Endodermal cell (in vitro differentiated cells): Measurements from ENCODE around the gene SLC24A3. TPM values are rescaled to one million over a fixed set of nuclear protein-coding genes. Genes with fewer than 3 reads are reported as not detected.

Experiments used
- DNase-seq: peaks from one replicate; pipeline ENCODE4 v3.0.0-alpha.2; 2017
- H3K27ac ChIP-seq: 2 replicates; pipeline ENCODE4 v1.5.1; 2013; ENCODE audit warnings: mild to moderate bottlenecking, low read depth, low read length, moderate library complexity
- H3K27me3 ChIP-seq: 2 replicates; pipeline ENCODE4 v1.6.1; 2013; ENCODE audit warnings: mild to moderate bottlenecking, low read length, moderate library complexity; ENCODE audit not compliant: insufficient read depth, control insufficient read depth, poor library complexity, severe bottlenecking
- H3K36me3 ChIP-seq: 2 replicates; pipeline ENCODE4 v1.7.0; 2013; ENCODE audit warnings: mild to moderate bottlenecking, low read length, moderate library complexity; ENCODE audit not compliant: control insufficient read depth, insufficient read depth
- H3K4me1 ChIP-seq: one replicate; pipeline ENCODE4 v1.7.0; 2013; ENCODE audit warnings: low read length; ENCODE audit not compliant: control insufficient read depth, insufficient read depth
- H3K4me3 ChIP-seq: 2 replicates; pipeline ENCODE4 v1.5.1; 2013; ENCODE audit warnings: mild to moderate bottlenecking, low read length, moderate library complexity
- H3K9ac ChIP-seq: 2 replicates; pipeline ENCODE4 v1.6.1; 2013; ENCODE audit warnings: mild to moderate bottlenecking, low read length, moderate library complexity; ENCODE audit not compliant: poor library complexity, severe bottlenecking; ENCODE audit errors: extremely low read depth
- H3K9me3 ChIP-seq: 2 replicates; pipeline ENCODE4 v1.6.1; 2013; ENCODE audit warnings: mild to moderate bottlenecking, low read length, moderate library complexity; ENCODE audit not compliant: control insufficient read depth
- H3K27ac Mint-ChIP-seq: 2 replicates; pipeline ENCODE4 v1.8.0; 2020; ENCODE audit warnings: mixed read lengths
- H3K27me3 Mint-ChIP-seq: 2 replicates; pipeline ENCODE4 v1.8.0; 2021; ENCODE audit warnings: mild to moderate bottlenecking, mixed read lengths; ENCODE audit not compliant: insufficient read depth
- H3K36me3 Mint-ChIP-seq: 2 replicates; pipeline ENCODE4 v1.8.0; 2020; ENCODE audit warnings: low read depth, mixed read lengths
- H3K4me1 Mint-ChIP-seq: 2 replicates; pipeline ENCODE4 v1.8.0; 2020; ENCODE audit warnings: mixed read lengths
- H3K4me3 Mint-ChIP-seq: 2 replicates; pipeline ENCODE4 v1.8.0; 2020; ENCODE audit warnings: mild to moderate bottlenecking, moderate library complexity, mixed read lengths
- H3K9me3 Mint-ChIP-seq: 2 replicates; pipeline ENCODE4 v1.8.0; 2020; ENCODE audit warnings: mild to moderate bottlenecking, mixed read lengths
- WGBS, 2 experiments: methylation state at CpG; one replicate each; pipeline versions ENCODE4 v1.1.5 to v1.1.7; 2013; ENCODE audit warnings: missing lambda C conversion rate in 2 of 2, mixed read lengths in 1 of 2; ENCODE audit not compliant: insufficient coverage in 1 of 2, insufficient read length in 1 of 2; 5-methylcytosine and 5-hydroxymethylcytosine counted together
- total RNA-seq, 2 donors: library from RNA; stranded (reverse); fragmentation: NEBNext Ultra II Directional in 1 of 2; extraction: Animal tissue kit (Norgen Biotek cat#: 25700) in 1 of 2; gene quantifications; 2 replicates in 1 of 2; 3 replicates in 1 of 2; pipeline ENCODE4 v1.2.1, GENCODE V29; 2021
- TF ChIP-seq, protein P1 (sequence below): fragments of 200-600 bp; sonication (generic); conservative IDR thresholded peaks from 2 replicates; pipeline ENCODE4 v1.5.0; 2021; ENCODE audit warnings: antibody characterized with exemption, mild to moderate bottlenecking

SLC24A3 gene
- total RNA-seq, 2 donors from 2014 or later, result 1.5 to 1.8 TPM

GRCh38 chr20:19737025-19737424 lies 524.6 kb downstream of the SLC24A3 start:
- 79 to 91% methylated on average over 3 to 4 of the region's 4 CpGs for WGBS, 2 experiments
- Histone ChIP-seq H3K9ac (no peak overlapping the region), H3K27me3 (no peaks in the 10 kb centered on the region), H3K4me3 (no peak overlapping the region), H3K9me3 (no peaks in the 10 kb centered on the region), H3K27ac (peak overlapping the region; percentile 67), H3K4me1 (no peaks in the 10 kb centered on the region), H3K36me3 (no peaks in the 10 kb centered on the region)
- Mint-ChIP-seq H3K27me3 (no peaks in the 10 kb centered on the region), H3K4me3 (no peak overlapping the region), H3K36me3 (no peaks in the 10 kb centered on the region), H3K9me3 (no peaks in the 10 kb centered on the region), H3K27ac (no peak overlapping the region), H3K4me1 (peaks cover 18% of the 10 kb centered on the region)
- DNase-seq, result no peak
- TF ChIP-seq, protein P1, sequence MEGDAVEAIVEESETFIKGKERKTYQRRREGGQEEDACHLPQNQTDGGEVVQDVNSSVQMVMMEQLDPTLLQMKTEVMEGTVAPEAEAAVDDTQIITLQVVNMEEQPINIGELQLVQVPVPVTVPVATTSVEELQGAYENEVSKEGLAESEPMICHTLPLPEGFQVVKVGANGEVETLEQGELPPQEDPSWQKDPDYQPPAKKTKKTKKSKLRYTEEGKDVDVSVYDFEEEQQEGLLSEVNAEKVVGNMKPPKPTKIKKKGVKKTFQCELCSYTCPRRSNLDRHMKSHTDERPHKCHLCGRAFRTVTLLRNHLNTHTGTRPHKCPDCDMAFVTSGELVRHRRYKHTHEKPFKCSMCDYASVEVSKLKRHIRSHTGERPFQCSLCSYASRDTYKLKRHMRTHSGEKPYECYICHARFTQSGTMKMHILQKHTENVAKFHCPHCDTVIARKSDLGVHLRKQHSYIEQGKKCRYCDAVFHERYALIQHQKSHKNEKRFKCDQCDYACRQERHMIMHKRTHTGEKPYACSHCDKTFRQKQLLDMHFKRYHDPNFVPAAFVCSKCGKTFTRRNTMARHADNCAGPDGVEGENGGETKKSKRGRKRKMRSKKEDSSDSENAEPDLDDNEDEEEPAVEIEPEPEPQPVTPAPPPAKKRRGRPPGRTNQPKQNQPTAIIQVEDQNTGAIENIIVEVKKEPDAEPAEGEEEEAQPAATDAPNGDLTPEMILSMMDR, result no peak

GRCh38 chr20:19738951-19739350 lies 526.5 kb downstream of the SLC24A3 start:
- TF ChIP-seq, protein P1, result no peak
- H3K36me3 ChIP-seq, result no peaks in the 10 kb centered on the region
- no peak overlapping the region for H3K27ac Mint-ChIP-seq

DNA sequence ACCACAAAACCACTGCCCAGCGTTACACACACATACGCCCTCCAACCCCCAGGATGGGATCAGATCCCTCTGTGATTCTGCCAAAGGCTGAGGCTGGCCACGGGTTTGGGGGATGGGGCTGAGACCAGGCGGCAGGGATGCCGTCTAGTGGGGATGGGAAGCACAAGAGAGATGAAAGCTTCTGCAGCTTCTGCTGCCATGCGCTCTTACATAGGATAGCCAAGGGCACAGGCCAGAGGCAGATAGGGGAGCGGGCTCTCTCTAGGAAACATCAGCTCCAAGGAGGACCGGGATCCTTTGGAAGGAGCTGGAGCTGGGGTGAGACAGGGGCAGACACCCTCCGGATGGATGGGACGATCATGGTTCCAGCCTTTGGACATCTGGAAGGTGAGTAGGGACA lies 526.9 kb downstream of the SLC24A3 start:
- Histone ChIP-seq H3K4me3 (no peak overlapping the region), H3K27ac (no peak overlapping the region), H3K27me3 (no peaks in the 10 kb centered on the region), H3K36me3 (no peaks in the 10 kb centered on the region), H3K9me3 (no peaks in the 10 kb centered on the region), H3K9ac (no peak overlapping the region), H3K4me1 (no peaks in the 10 kb centered on the region)
- TF ChIP-seq, protein P1, result no peak
- WGBS, 2 experiments, result 92 to 95% methylated on average over 2 to 10 of the region's 10 CpGs
- Mint-ChIP-seq H3K27ac (no peak overlapping the region), H3K9me3 (no peaks in the 10 kb centered on the region), H3K4me1 (peaks cover 23% of the 10 kb centered on the region), H3K27me3 (no peaks in the 10 kb centered on the region), H3K4me3 (no peak overlapping the region), H3K36me3 (no peaks in the 10 kb centered on the region)
- no peak for DNase-seq

More at GRCh38 chr20:19738951-19739350, 526.5 kb downstream of the SLC24A3 start:
- no peaks in the 10 kb centered on the region for H3K27me3 Mint-ChIP-seq
- no peak overlapping the region for H3K27ac ChIP-seq
- WGBS, 2 experiments, result 94 to 97% methylated on average over 5 of the region's 5 CpGs
- no peak overlapping the region for H3K4me3 Mint-ChIP-seq
- peaks cover 24% of the 10 kb centered on the region for H3K4me1 Mint-ChIP-seq
- H3K27me3 ChIP-seq, result no peaks in the 10 kb centered on the region
- no peaks in the 10 kb centered on the region for H3K4me1 ChIP-seq
- no peaks in the 10 kb centered on the region for H3K9me3 Mint-ChIP-seq
- no peak overlapping the region for H3K4me3 ChIP-seq
- no peaks in the 10 kb centered on the region for H3K36me3 Mint-ChIP-seq
- no peak for DNase-seq
- no peaks in the 10 kb centered on the region for H3K9me3 ChIP-seq
- no peak overlapping the region for H3K9ac ChIP-seq
